MCF 10A (cell line): ENCODE data around the gene NFATC4. TPM values are rescaled to one million over a fixed set of nuclear protein-coding genes. Genes with fewer than 3 reads are reported as not detected.

ENCODE experiments used
- BruUV-seq: library from RNA; stranded (reverse); fragments of 400-500 nt; replicated peaks from 2 replicates; lab custom pipeline; 2021; lab: Mats Ljungman, UMichigan
- CTCF ChIA-PET: fragments of 300-600 bp; sonication (Branson Sonifier 250); formaldehyde crosslinking; extraction: SDS; loops from one replicate; lab custom pipeline; 2021; ENCODE audit warnings: antibody characterized with exemption, inconsistent platforms; lab: Yijun Ruan, JAX
- POLR2A ChIA-PET: fragments of 300-600, 350-650 bp; sonication (Branson Sonifier 250); formaldehyde crosslinking; extraction: SDS; loops from one replicate; lab custom pipeline; 2020; ENCODE audit warnings: antibody characterized with exemption, inconsistent platforms; lab: Yijun Ruan, JAX
- DNase-seq: peaks from one replicate; pipeline ENCODE4 v3.0.0-alpha.2; 2018; ENCODE audit not compliant: unreplicated experiment
- H3K27ac Mint-ChIP-seq: one replicate; pipeline ENCODE4 v1.8.0; 2022; ENCODE audit warnings: mild to moderate bottlenecking, low read depth, mixed read lengths; ENCODE audit not compliant: unreplicated experiment
- H3K27me3 Mint-ChIP-seq: one replicate; pipeline ENCODE4 v1.8.0; 2022; ENCODE audit warnings: mixed read lengths; ENCODE audit not compliant: insufficient read depth, unreplicated experiment
- H3K36me3 Mint-ChIP-seq: one replicate; pipeline ENCODE4 v1.8.0; 2022; ENCODE audit warnings: mild to moderate bottlenecking, moderate library complexity, mixed read lengths; ENCODE audit not compliant: insufficient read depth, unreplicated experiment
- H3K4me1 Mint-ChIP-seq: one replicate; pipeline ENCODE4 v1.8.0; 2022; ENCODE audit warnings: mixed read lengths; ENCODE audit not compliant: insufficient read depth, unreplicated experiment
- H3K4me3 Mint-ChIP-seq: one replicate; pipeline ENCODE4 v1.8.0; 2022; ENCODE audit warnings: mild to moderate bottlenecking, moderate library complexity, mixed read lengths; ENCODE audit not compliant: unreplicated experiment
- H3K9me3 Mint-ChIP-seq: one replicate; pipeline ENCODE4 v1.8.0; 2022; ENCODE audit warnings: mixed read lengths; ENCODE audit not compliant: unreplicated experiment
- intact Hi-C: fragments of 100-400 bp; cut with micrococcal nuclease; formaldehyde crosslinking; loops from 2 replicates; pipeline ENCODE4 v1.14.1; 2022
- total RNA-seq: library from RNA; stranded (reverse); gene quantifications from 2 replicates; pipeline ENCODE4 v1.2.3, GENCODE V29; 2022
- TF ChIP-seq, protein P1 (sequence below): fragments of 200-600 bp; IDR thresholded peaks from one replicate; pipeline ENCODE4 v1.8.0; 2022; ENCODE audit warnings: antibody characterized with exemption, mild to moderate bottlenecking; ENCODE audit not compliant: unreplicated experiment

The NFATC4 gene
- total RNA-seq, 1 experiment from 2014 or later: 0.23 TPM

DNA sequence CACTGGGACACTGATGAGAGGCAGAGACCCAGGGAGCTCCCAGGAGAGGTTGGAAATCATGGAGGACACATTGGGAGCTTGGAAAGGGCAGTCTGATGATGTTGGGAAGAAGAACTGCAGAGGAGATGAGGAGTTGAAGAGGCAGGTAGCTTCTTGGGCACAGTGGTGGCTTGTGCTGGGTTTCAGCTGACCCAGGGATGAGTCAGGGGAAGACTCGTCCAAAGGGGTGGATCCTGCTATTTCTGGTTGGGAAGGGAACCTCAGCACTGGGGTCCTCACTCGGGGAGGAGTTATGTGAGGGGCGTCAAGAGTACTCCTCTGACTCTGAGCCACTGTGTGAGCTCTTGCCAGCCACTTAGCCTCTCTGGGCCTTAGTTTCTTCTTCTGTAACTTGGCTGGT, 44.6 kb upstream of the NFATC4 start:
- TF ChIP-seq, protein P1, sequence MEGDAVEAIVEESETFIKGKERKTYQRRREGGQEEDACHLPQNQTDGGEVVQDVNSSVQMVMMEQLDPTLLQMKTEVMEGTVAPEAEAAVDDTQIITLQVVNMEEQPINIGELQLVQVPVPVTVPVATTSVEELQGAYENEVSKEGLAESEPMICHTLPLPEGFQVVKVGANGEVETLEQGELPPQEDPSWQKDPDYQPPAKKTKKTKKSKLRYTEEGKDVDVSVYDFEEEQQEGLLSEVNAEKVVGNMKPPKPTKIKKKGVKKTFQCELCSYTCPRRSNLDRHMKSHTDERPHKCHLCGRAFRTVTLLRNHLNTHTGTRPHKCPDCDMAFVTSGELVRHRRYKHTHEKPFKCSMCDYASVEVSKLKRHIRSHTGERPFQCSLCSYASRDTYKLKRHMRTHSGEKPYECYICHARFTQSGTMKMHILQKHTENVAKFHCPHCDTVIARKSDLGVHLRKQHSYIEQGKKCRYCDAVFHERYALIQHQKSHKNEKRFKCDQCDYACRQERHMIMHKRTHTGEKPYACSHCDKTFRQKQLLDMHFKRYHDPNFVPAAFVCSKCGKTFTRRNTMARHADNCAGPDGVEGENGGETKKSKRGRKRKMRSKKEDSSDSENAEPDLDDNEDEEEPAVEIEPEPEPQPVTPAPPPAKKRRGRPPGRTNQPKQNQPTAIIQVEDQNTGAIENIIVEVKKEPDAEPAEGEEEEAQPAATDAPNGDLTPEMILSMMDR: no peak
- no TSS peak for BruUV-seq
- Mint-ChIP-seq H3K27ac (no peak overlapping the region), H3K9me3 (no peaks in the 10 kb centered on the region), H3K4me3 (no peak overlapping the region), H3K27me3 (peaks cover 23% of the 10 kb centered on the region), H3K36me3 (peaks cover 4% of the 10 kb centered on the region), H3K4me1 (no peaks in the 10 kb centered on the region)
- DNase-seq: no peak
- intact Hi-C loops: no loop called here
- ChIA-PET CTCF (interaction anchor here (0.5 to 3.4 kb wide), 9 partner anchors 9 to 118 kb away, joined by 3 to 13 read pairs (median 4); partner anchors contain the start of genes ADCY4, LTB4R and LTB4R2), POLR2A (no interaction called here)

DNA sequence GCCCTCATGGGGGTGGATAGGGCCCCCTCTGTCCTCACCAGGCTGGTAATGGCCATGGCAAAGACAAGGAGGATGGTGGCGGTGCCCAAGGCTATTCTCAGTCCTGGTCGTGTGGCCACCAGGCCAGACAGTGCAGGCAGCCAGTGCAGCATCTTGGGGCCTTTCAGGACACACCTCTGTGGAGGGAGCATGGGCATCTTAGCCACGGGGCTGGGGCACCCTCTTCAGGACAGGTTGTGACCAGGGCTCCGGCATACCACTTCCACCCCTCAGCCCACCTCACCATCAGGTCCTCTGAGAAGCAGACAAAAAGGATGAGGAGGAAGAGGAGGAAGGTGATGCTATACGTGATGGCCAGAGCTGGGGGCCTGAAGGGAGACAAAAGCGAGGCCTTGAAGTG, 44.0 kb upstream of the NFATC4 start:
- POLR2A ChIA-PET: no interaction called here
- H3K4me1 Mint-ChIP-seq: no peaks in the 10 kb centered on the region
- no peaks in the 10 kb centered on the region for H3K9me3 Mint-ChIP-seq
- no peak overlapping the region for H3K27ac Mint-ChIP-seq
- peaks cover 1% of the 10 kb centered on the region for H3K36me3 Mint-ChIP-seq
- intact Hi-C loops: no loop called here
- no TSS peak for BruUV-seq
- H3K4me3 Mint-ChIP-seq: no peak overlapping the region
- CTCF ChIA-PET: interaction anchor here (0.6 to 3.4 kb wide), 7 partner anchors 9 to 117 kb away, joined by 3 to 25 read pairs (median 6); partner anchors contain the start of genes LTB4R and LTB4R2
- H3K27me3 Mint-ChIP-seq: peaks cover 17% of the 10 kb centered on the region
- TF ChIP-seq, protein P1: no peak
- no peak for DNase-seq

DNA sequence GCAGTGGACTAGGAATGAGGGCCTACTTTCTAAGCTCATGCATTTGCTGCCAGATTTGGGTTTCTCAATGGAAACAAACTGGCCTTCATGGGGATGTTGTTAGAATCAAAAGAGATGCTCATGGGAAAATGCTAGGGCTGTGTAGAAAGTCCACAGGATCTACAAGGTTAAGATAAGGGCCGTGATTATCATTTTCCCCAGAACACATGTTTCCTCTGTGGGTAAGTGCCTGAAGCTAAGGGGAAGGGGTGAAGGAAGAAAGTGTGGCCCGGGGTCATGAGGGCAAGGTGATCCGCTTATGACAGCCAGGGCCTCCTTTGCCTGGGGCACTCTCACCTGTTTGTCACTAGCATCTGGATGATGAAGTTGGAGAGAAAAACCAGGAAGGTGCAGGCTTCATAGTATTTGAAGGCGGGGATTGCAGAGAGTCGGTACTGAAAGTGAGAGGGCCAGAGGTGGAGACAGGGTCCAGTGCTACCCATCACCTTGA, 42.9 kb upstream of the NFATC4 start:
- H3K36me3 Mint-ChIP-seq: no peaks in the 10 kb centered on the region
- DNase-seq: no peak
- BruUV-seq: no TSS peak
- TF ChIP-seq, protein P1: no peak
- H3K9me3 Mint-ChIP-seq: no peaks in the 10 kb centered on the region
- H3K4me3 Mint-ChIP-seq: no peak overlapping the region
- no peaks in the 10 kb centered on the region for H3K4me1 Mint-ChIP-seq
- ChIA-PET CTCF (interaction anchor here (0.8 to 3.4 kb wide), 10 partner anchors 8 to 116 kb away, joined by 3 to 25 read pairs (median 4); partner anchors contain the start of genes CIDEB, LTB4R and LTB4R2), POLR2A (interaction anchor here (0.6 kb wide), 1 partner anchor 12 kb away, joined by 3 read pairs; no protein-coding TSS in a partner anchor)
- H3K27ac Mint-ChIP-seq: no peak overlapping the region
- intact Hi-C loops: no loop called here
- H3K27me3 Mint-ChIP-seq: peaks cover 6% of the 10 kb centered on the region

DNA sequence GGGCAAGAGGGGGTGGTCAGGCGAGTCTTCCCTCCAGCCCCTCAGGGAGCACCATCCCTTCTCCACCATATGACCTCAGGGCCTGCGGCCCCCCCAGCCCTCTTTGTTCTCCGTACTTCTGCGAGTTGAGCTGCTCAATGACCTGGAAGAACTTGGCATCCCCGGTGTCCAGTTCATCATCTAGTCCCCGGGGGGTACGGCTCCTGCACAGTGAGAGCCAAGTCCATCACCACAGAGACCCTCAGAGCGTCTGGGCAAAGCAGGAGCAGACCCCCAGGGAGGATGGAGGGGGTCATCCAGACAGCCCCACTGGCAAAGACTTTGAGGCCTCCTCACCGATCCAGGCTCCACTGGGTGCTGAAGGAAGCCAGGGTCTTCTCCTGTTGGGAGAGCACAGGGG, 42.0 kb upstream of the NFATC4 start:
- intact Hi-C loops: no loop called here
- no peak overlapping the region for H3K4me3 Mint-ChIP-seq
- H3K9me3 Mint-ChIP-seq: no peaks in the 10 kb centered on the region
- no peaks in the 10 kb centered on the region for H3K4me1 Mint-ChIP-seq
- DNase-seq: no peak
- TF ChIP-seq, protein P1: no peak
- ChIA-PET POLR2A (no interaction called here), CTCF (interaction anchor here (0.6 to 9.2 kb wide), 7 partner anchors 17 to 384 kb away, joined by 3 to 109 read pairs (median 5); partner anchors contain the start of gene CIDEB)
- BruUV-seq: no TSS peak
- no peak overlapping the region for H3K27ac Mint-ChIP-seq
- H3K36me3 Mint-ChIP-seq: no peaks in the 10 kb centered on the region
- no peaks in the 10 kb centered on the region for H3K27me3 Mint-ChIP-seq
